Measurements from ENCODE around the gene HEBP1.

Gene HEBP1

GRCh38 chr12:12977231-12977630, 22.8 kb downstream of the HEBP1 start:
- peaks cover 14% of the 10 kb centered on the region for H3K79me2 ChIP-seq (ENCODE audit: control insufficient read depth, insufficient read depth, low read length, unreplicated experiment)
- H3K27ac ChIP-seq (ENCODE audit: low read depth, low read length): peak overlapping the region; percentile 94
- peaks cover 51% of the 10 kb centered on the region for H3K4me1 ChIP-seq (ENCODE audit: control insufficient read depth, insufficient read depth, low read length, unreplicated experiment)
- peaks cover 31% of the 10 kb centered on the region for H3K36me3 ChIP-seq (ENCODE audit: insufficient read depth, low read length)
- H3K4me3 ChIP-seq (ENCODE audit: low read depth, low read length): no peak overlapping the region
- H3K27me3 ChIP-seq (ENCODE audit: insufficient read depth, low read length): no peaks in the 10 kb centered on the region
- no peak overlapping the region for H2AFZ ChIP-seq (ENCODE audit: low read length, unreplicated experiment)

GRCh38 chr12:12976366-12976765, 23.7 kb downstream of the HEBP1 start:
- Histone ChIP-seq H3K79me2 (ENCODE audit: control insufficient read depth, insufficient read depth, low read length, unreplicated experiment) (peaks cover 10% of the 10 kb centered on the region), H3K27me3 (ENCODE audit: insufficient read depth, low read length) (no peaks in the 10 kb centered on the region), H3K36me3 (ENCODE audit: insufficient read depth, low read length) (peaks cover 30% of the 10 kb centered on the region), H3K4me1 (ENCODE audit: control insufficient read depth, insufficient read depth, low read length, unreplicated experiment) (peaks cover 51% of the 10 kb centered on the region), H2AFZ (ENCODE audit: low read length, unreplicated experiment) (no peak overlapping the region), H3K27ac (ENCODE audit: low read depth, low read length) (peak overlapping the region; percentile 94), H3K4me3 (ENCODE audit: low read depth, low read length) (peak overlapping the region; percentile 30; the same call in 1 of the 2 replicates)

GRCh38 chr12:12975322-12976077, 24.6 kb downstream of the HEBP1 start:
- peak overlapping the region; percentile 94 for H3K27ac ChIP-seq (ENCODE audit: low read depth, low read length)
- no peaks in the 10 kb centered on the region for H3K27me3 ChIP-seq (ENCODE audit: insufficient read depth, low read length)
- H2AFZ ChIP-seq (ENCODE audit: low read length, unreplicated experiment): no peak overlapping the region
- H3K36me3 ChIP-seq (ENCODE audit: insufficient read depth, low read length): peaks cover 30% of the 10 kb centered on the region
- peaks cover 45% of the 10 kb centered on the region for H3K4me1 ChIP-seq (ENCODE audit: control insufficient read depth, insufficient read depth, low read length, unreplicated experiment)
- H3K4me3 ChIP-seq (ENCODE audit: low read depth, low read length): no peak overlapping the region
- H3K79me2 ChIP-seq (ENCODE audit: control insufficient read depth, insufficient read depth, low read length, unreplicated experiment): peaks cover 10% of the 10 kb centered on the region

- H3K27me3 ChIP-seq (ENCODE audit: insufficient read depth, low read length): no peaks in the 10 kb centered on the region
- H3K79me2 ChIP-seq (ENCODE audit: control insufficient read depth, insufficient read depth, low read length, unreplicated experiment): peaks cover 10% of the 10 kb centered on the region
- H3K27ac ChIP-seq (ENCODE audit: low read depth, low read length): no peak overlapping the region
- H3K4me3 ChIP-seq (ENCODE audit: low read depth, low read length): no peak overlapping the region
- H2AFZ ChIP-seq (ENCODE audit: low read length, unreplicated experiment): no peak overlapping the region
- H3K36me3 ChIP-seq (ENCODE audit: insufficient read depth, low read length): peaks cover 30% of the 10 kb centered on the region
- H3K4me1 ChIP-seq (ENCODE audit: control insufficient read depth, insufficient read depth, low read length, unreplicated experiment): peaks cover 34% of the 10 kb centered on the region
Observed at GRCh38 chr12:12974211-12974610, 25.9 kb downstream of the HEBP1 start.

- Histone ChIP-seq H3K79me2 (ENCODE audit: control insufficient read depth, insufficient read depth, low read length, unreplicated experiment) (peaks cover 4% of the 10 kb centered on the region), H3K36me3 (ENCODE audit: insufficient read depth, low read length) (peaks cover 30% of the 10 kb centered on the region), H3K4me3 (ENCODE audit: low read depth, low read length) (no peak overlapping the region), H3K27ac (ENCODE audit: low read depth, low read length) (no peak overlapping the region), H3K4me1 (ENCODE audit: control insufficient read depth, insufficient read depth, low read length, unreplicated experiment) (peaks cover 23% of the 10 kb centered on the region), H2AFZ (ENCODE audit: low read length, unreplicated experiment) (no peak overlapping the region), H3K27me3 (ENCODE audit: insufficient read depth, low read length) (no peaks in the 10 kb centered on the region)
Observed at GRCh38 chr12:12973019-12973418, 27.0 kb downstream of the HEBP1 start.

- H3K4me1 ChIP-seq (ENCODE audit: control insufficient read depth, insufficient read depth, low read length, unreplicated experiment): no peaks in the 10 kb centered on the region
- H3K4me3 ChIP-seq (ENCODE audit: low read depth, low read length): no peak overlapping the region
- no peaks in the 10 kb centered on the region for H3K36me3 ChIP-seq (ENCODE audit: insufficient read depth, low read length)
- no peak overlapping the region for H2AFZ ChIP-seq (ENCODE audit: low read length, unreplicated experiment)
- no peaks in the 10 kb centered on the region for H3K79me2 ChIP-seq (ENCODE audit: control insufficient read depth, insufficient read depth, low read length, unreplicated experiment)
- H3K27ac ChIP-seq (ENCODE audit: low read depth, low read length): no peak overlapping the region
- no peaks in the 10 kb centered on the region for H3K27me3 ChIP-seq (ENCODE audit: insufficient read depth, low read length)
Observed at GRCh38 chr12:12965836-12966235, 34.2 kb downstream of the HEBP1 start.

- Histone ChIP-seq H3K4me3 (ENCODE audit: low read depth, low read length) (no peak overlapping the region), H3K36me3 (ENCODE audit: insufficient read depth, low read length) (no peaks in the 10 kb centered on the region), H3K27me3 (ENCODE audit: insufficient read depth, low read length) (no peaks in the 10 kb centered on the region), H2AFZ (ENCODE audit: low read length, unreplicated experiment) (no peak overlapping the region), H3K27ac (ENCODE audit: low read depth, low read length) (no peak overlapping the region), H3K4me1 (ENCODE audit: control insufficient read depth, insufficient read depth, low read length, unreplicated experiment) (no peaks in the 10 kb centered on the region), H3K79me2 (ENCODE audit: control insufficient read depth, insufficient read depth, low read length, unreplicated experiment) (no peaks in the 10 kb centered on the region)
Observed at GRCh38 chr12:12964255-12964654, 35.8 kb downstream of the HEBP1 start.

- Histone ChIP-seq H3K36me3 (ENCODE audit: insufficient read depth, low read length) (no peaks in the 10 kb centered on the region), H3K4me1 (ENCODE audit: control insufficient read depth, insufficient read depth, low read length, unreplicated experiment) (no peaks in the 10 kb centered on the region), H3K79me2 (ENCODE audit: control insufficient read depth, insufficient read depth, low read length, unreplicated experiment) (no peaks in the 10 kb centered on the region)
Observed at GRCh38 chr12:12960639-12961209, 39.3 kb downstream of the HEBP1 start.

GRCh38 chr12:12958886-12959285, 41.2 kb downstream of the HEBP1 start:
- Histone ChIP-seq H3K4me3 (ENCODE audit: low read depth, low read length) (no peak overlapping the region), H3K36me3 (ENCODE audit: insufficient read depth, low read length) (no peaks in the 10 kb centered on the region), H3K27me3 (ENCODE audit: insufficient read depth, low read length) (no peaks in the 10 kb centered on the region), H3K79me2 (ENCODE audit: control insufficient read depth, insufficient read depth, low read length, unreplicated experiment) (no peaks in the 10 kb centered on the region), H2AFZ (ENCODE audit: low read length, unreplicated experiment) (no peak overlapping the region), H3K27ac (ENCODE audit: low read depth, low read length) (no peak overlapping the region), H3K4me1 (ENCODE audit: control insufficient read depth, insufficient read depth, low read length, unreplicated experiment) (no peaks in the 10 kb centered on the region)

More at GRCh38 chr12:12960639-12961209, 39.3 kb downstream of the HEBP1 start:
- H3K4me3 ChIP-seq (ENCODE audit: low read depth, low read length): no peak overlapping the region
- no peak overlapping the region for H2AFZ ChIP-seq (ENCODE audit: low read length, unreplicated experiment)
- no peaks in the 10 kb centered on the region for H3K27me3 ChIP-seq (ENCODE audit: insufficient read depth, low read length)
- H3K27ac ChIP-seq (ENCODE audit: low read depth, low read length): no peak overlapping the region

- H3K27me3 ChIP-seq (ENCODE audit: insufficient read depth, low read length): no peaks in the 10 kb centered on the region
- no peak overlapping the region for H2AFZ ChIP-seq (ENCODE audit: low read length, unreplicated experiment)
- H3K4me3 ChIP-seq (ENCODE audit: low read depth, low read length): no peak overlapping the region
- no peak overlapping the region for H3K27ac ChIP-seq (ENCODE audit: low read depth, low read length)
- no peaks in the 10 kb centered on the region for H3K4me1 ChIP-seq (ENCODE audit: control insufficient read depth, insufficient read depth, low read length, unreplicated experiment)
- H3K36me3 ChIP-seq (ENCODE audit: insufficient read depth, low read length): no peaks in the 10 kb centered on the region
- H3K79me2 ChIP-seq (ENCODE audit: control insufficient read depth, insufficient read depth, low read length, unreplicated experiment): no peaks in the 10 kb centered on the region
Observed at GRCh38 chr12:12954878-12955625, 45.0 kb downstream of the HEBP1 start.

All from ACC112 (cell line).